Left colon (tissue), 2 donors: ENCODE data around the gene ZNF283. TPM values are rescaled to one million over a fixed set of nuclear protein-coding genes. Genes with fewer than 3 reads are reported as not detected.
A peak's percentile ranks its signal among the peaks of the same experiment; 100 is the strongest.
"Not testable (repeated sequence)": the region's sequence is repeated elsewhere in the genome, so short reads cannot be mapped to it uniquely, and the experiment has no call there.

Experiments used
- ATAC-seq: fragments of 200-7000 bp; cut with Tn5 transposase; one replicate; pipeline ENCODE4 v1.9.1; 2020; ENCODE audit warnings: mild to moderate bottlenecking, moderate library complexity
- DNase-seq, 2 donors: peaks; one replicate each; pipeline ENCODE4 v3.0.0-alpha.2; 2020
- intact Hi-C, 2 donors: fragments of 100-400 bp; cut with DNase I in 1 of 2; cut with micrococcal nuclease in 1 of 2; formaldehyde crosslinking; loops; one replicate each; pipeline versions ENCODE4 v1.11.2 to v1.14.0; 2022; cut with DNase I, micrococcal nuclease
- total RNA-seq, 2 donors: library from RNA; stranded (reverse); fragmentation: NEBNext Ultra II Directional; extraction: Animal tissue kit (Norgen Biotek cat#: 25700); gene quantifications; one replicate each; pipeline ENCODE4 v1.2.1, GENCODE V29; 2021
- donor health status: DM: no; HTN: no; CAD: no.
- donor health status: DM: yes; HTN: yes; CAD: no.

The ZNF283 gene
- total RNA-seq, 2 donors from 2014 or later = 8.1 to 11.5 TPM

- intact Hi-C loops = no loop called here
- DNase-seq = no peak
- no peak for ATAC-seq
Observed at GRCh38 chr19:43798026-43798545, 29.0 kb upstream of the ZNF283 start.

- ATAC-seq (peak; percentile 87), DNase-seq (peak; percentile 73 to 74)
- intact Hi-C loops = no loop called here
Observed at GRCh38 chr19:43798546-43799409, 28.3 kb upstream of the ZNF283 start.

- DNase-seq (peak; percentile 53 to 79), ATAC-seq (peak; percentile 82)
- intact Hi-C loops = no loop called here
Observed at GRCh38 chr19:43799502-43800142, 27.5 kb upstream of the ZNF283 start.

GRCh38 chr19:43802216-43802951, 24.7 kb upstream of the ZNF283 start, which contains the start of gene LYPD5:
TSS of gene LYPD5 (minus strand) at chr19:43802447. CDS start at chr19:43802380, 67 bp downstream.
- ATAC-seq (no peak), DNase-seq (no peak)
- intact Hi-C loops = no loop called here

GRCh38 chr19:43804432-43804831, 22.7 kb upstream of the ZNF283 start:
- DNase-seq (no peak), ATAC-seq (no peak)
- intact Hi-C loops = no loop called here

GRCh38 chr19:43806401-43806800, 20.7 kb upstream of the ZNF283 start:
- ATAC-seq, intact Hi-C loops, DNase-seq: not testable (repeated sequence)

GRCh38 chr19:43806848-43807247, 20.3 kb upstream of the ZNF283 start:
- ATAC-seq = no peak
- intact Hi-C loops = no loop called here
- DNase-seq = no peak

GRCh38 chr19:43807651-43808050, 19.5 kb upstream of the ZNF283 start:
- ATAC-seq (no peak), DNase-seq (no peak)
- intact Hi-C loops = no loop called here

- intact Hi-C loops = no loop called here
- DNase-seq = no peak
- ATAC-seq = peak; percentile 75
Observed at GRCh38 chr19:43809762-43810696, 17.1 kb upstream of the ZNF283 start.

GRCh38 chr19:43811837-43812236, 15.3 kb upstream of the ZNF283 start:
- no peak for DNase-seq
- no peak for ATAC-seq
- intact Hi-C loops = no loop called here

- intact Hi-C loops = no loop called here
- ATAC-seq (no peak), DNase-seq (no peak)
Observed at GRCh38 chr19:43812259-43812658, 14.9 kb upstream of the ZNF283 start.

GRCh38 chr19:43812688-43813087, 14.4 kb upstream of the ZNF283 start:
- no peak for ATAC-seq
- intact Hi-C loops = no loop called here
- no peak for DNase-seq

GRCh38 chr19:43814663-43815352, 12.3 kb upstream of the ZNF283 start:
- DNase-seq = no peak

GRCh38 chr19:43817454-43817853, 9.7 kb upstream of the ZNF283 start:
- ATAC-seq, DNase-seq: not testable (repeated sequence)

More at GRCh38 chr19:43814663-43815352, 12.3 kb upstream of the ZNF283 start:
- ATAC-seq = no peak
- intact Hi-C loops = no loop called here

GRCh38 chr19:43818500-43818899, 8.6 kb upstream of the ZNF283 start:
- ATAC-seq = no peak
- intact Hi-C loops = no loop called here

More at GRCh38 chr19:43817454-43817853, 9.7 kb upstream of the ZNF283 start:
- intact Hi-C loops = not testable (repeated sequence)

GRCh38 chr19:43820098-43820883, 6.8 kb upstream of the ZNF283 start:
- intact Hi-C loops = no loop called here
- ATAC-seq (peak; percentile 39), DNase-seq (peak in 1 of 2 donors; percentile 25)

More at GRCh38 chr19:43818500-43818899, 8.6 kb upstream of the ZNF283 start:
- no peak for DNase-seq

- ATAC-seq (no peak), DNase-seq (no peak)
- intact Hi-C loops = no loop called here
Observed at GRCh38 chr19:43820884-43821215, 6.3 kb upstream of the ZNF283 start.
